A673 (cell line): ENCODE results near the gene PIK3CD. TPM values are rescaled to one million over a fixed set of nuclear protein-coding genes. Genes with fewer than 3 reads are reported as not detected.

Source experiments
- BruUV-seq: library from RNA; stranded (reverse); fragments of 400-500 nt; replicated peaks from 2 replicates; lab custom pipeline; 2021; lab: Mats Ljungman, UMichigan
- CTCF ChIA-PET: fragments of 300-600 bp; sonication (Branson Sonifier 250); formaldehyde crosslinking; loops from one replicate; lab custom pipeline; 2022; ENCODE audit warnings: antibody characterized with exemption; lab: Charles Lee
- POLR2A ChIA-PET: fragments of 300-600 bp; sonication (Branson Sonifier 250); formaldehyde crosslinking; loops from one replicate; lab custom pipeline; 2022; ENCODE audit warnings: antibody characterized with exemption; ENCODE audit not compliant: low non-redundant PET; lab: Charles Lee
- DNase-seq: peaks from one replicate; pipeline ENCODE4 v3.0.0-alpha.2; 2015; ENCODE audit warnings: low spot score
- H3K27ac ChIP-seq: fragments of 200-600 bp; sonication (generic); 2 replicates; pipeline ENCODE4 v1.5.1; 2016; ENCODE audit warnings: mixed run types, low read depth, mild to moderate bottlenecking, mixed read lengths, antibody characterized with exemption, low read length; ENCODE audit not compliant: poor library complexity, severe bottlenecking
- H3K27me3 ChIP-seq: fragments of 200-600 bp; sonication (generic); replicated peaks from 2 replicates; pipeline ENCODE4 v1.6.1; 2017; ENCODE audit warnings: mixed run types, low read depth, mild to moderate bottlenecking, mixed read lengths, antibody characterized with exemption, low read length; ENCODE audit not compliant: insufficient read depth, poor library complexity
- H3K36me3 ChIP-seq: fragments of 200-600 bp; sonication (generic); 2 replicates; pipeline ENCODE4 v1.6.1; 2016; ENCODE audit warnings: mixed run types, mild to moderate bottlenecking, mixed read lengths, antibody characterized with exemption, low read length; ENCODE audit not compliant: insufficient read depth, poor library complexity, severe bottlenecking
- H3K4me1 ChIP-seq: fragments of 200-600 bp; sonication (generic); 2 replicates; pipeline ENCODE4 v1.6.1; 2017; ENCODE audit warnings: mixed run types, mild to moderate bottlenecking, mixed read lengths, antibody characterized with exemption, low read length; ENCODE audit not compliant: insufficient read depth, poor library complexity, severe bottlenecking
- H3K4me3 ChIP-seq: fragments of 200-600 bp; sonication (generic); 2 replicates; pipeline ENCODE4 v1.5.1; 2016; ENCODE audit warnings: low read depth, mixed run types, mild to moderate bottlenecking, mixed read lengths, low read length; ENCODE audit not compliant: poor library complexity, severe bottlenecking
- H3K9me3 ChIP-seq: fragments of 200-600 bp; sonication (generic); 2 replicates; pipeline ENCODE4 v1.6.1; 2016; ENCODE audit warnings: mixed run types, low read depth, mild to moderate bottlenecking, mixed read lengths, antibody characterized with exemption, low read length; ENCODE audit not compliant: poor library complexity, severe bottlenecking
- EZH2 ChIP-seq: fragments of 200-600 bp; sonication (generic); IDR thresholded peaks from 2 replicates; pipeline ENCODE4 v1.6.1; 2017; ENCODE audit warnings: borderline replicate concordance, low read depth, mild to moderate bottlenecking, mixed read lengths, antibody characterized with exemption, low read length; ENCODE audit not compliant: poor library complexity, severe bottlenecking
- intact Hi-C: fragments of 100-400 bp; cut with micrococcal nuclease; formaldehyde crosslinking; loops from one replicate; pipeline ENCODE4 v1.10.0; 2022; ENCODE audit not compliant: unreplicated experiment
- total RNA-seq: library from RNA; stranded (reverse); gene quantifications from 2 replicates; pipeline ENCODE4 v1.2.3, GENCODE V29; 2021
- TF ChIP-seq, protein P1 (sequence below): fragments of 300-800, 200-600 bp; sonication (generic); conservative IDR thresholded peaks from 2 replicates; pipeline ENCODE4 v1.5.1; 2017; ENCODE audit warnings: low read depth, mild to moderate bottlenecking, antibody characterized with exemption, low read length, moderate library complexity, mixed read lengths

Gene PIK3CD
- total RNA-seq, 1 experiment from 2014 or later = 2.1 TPM

GRCh38 chr1:9684801-9685200 lies 33.3 kb downstream of the PIK3CD start:
- Histone ChIP-seq H3K9me3 (no peaks in the 10 kb centered on the region), H3K4me1 (peaks cover 10% of the 10 kb centered on the region), H3K36me3 (no peaks in the 10 kb centered on the region), H3K27ac (no peak overlapping the region), H3K4me3 (no peak overlapping the region), H3K27me3 (no peaks in the 10 kb centered on the region)
- ChIA-PET CTCF (no interaction called here), POLR2A (no interaction called here)
- intact Hi-C loops = no loop called here
- DNase-seq = no peak
- no peak for TF ChIP-seq EZH2
- TF ChIP-seq, protein P1, sequence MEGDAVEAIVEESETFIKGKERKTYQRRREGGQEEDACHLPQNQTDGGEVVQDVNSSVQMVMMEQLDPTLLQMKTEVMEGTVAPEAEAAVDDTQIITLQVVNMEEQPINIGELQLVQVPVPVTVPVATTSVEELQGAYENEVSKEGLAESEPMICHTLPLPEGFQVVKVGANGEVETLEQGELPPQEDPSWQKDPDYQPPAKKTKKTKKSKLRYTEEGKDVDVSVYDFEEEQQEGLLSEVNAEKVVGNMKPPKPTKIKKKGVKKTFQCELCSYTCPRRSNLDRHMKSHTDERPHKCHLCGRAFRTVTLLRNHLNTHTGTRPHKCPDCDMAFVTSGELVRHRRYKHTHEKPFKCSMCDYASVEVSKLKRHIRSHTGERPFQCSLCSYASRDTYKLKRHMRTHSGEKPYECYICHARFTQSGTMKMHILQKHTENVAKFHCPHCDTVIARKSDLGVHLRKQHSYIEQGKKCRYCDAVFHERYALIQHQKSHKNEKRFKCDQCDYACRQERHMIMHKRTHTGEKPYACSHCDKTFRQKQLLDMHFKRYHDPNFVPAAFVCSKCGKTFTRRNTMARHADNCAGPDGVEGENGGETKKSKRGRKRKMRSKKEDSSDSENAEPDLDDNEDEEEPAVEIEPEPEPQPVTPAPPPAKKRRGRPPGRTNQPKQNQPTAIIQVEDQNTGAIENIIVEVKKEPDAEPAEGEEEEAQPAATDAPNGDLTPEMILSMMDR = no peak
- BruUV-seq = no TSS peak

DNA sequence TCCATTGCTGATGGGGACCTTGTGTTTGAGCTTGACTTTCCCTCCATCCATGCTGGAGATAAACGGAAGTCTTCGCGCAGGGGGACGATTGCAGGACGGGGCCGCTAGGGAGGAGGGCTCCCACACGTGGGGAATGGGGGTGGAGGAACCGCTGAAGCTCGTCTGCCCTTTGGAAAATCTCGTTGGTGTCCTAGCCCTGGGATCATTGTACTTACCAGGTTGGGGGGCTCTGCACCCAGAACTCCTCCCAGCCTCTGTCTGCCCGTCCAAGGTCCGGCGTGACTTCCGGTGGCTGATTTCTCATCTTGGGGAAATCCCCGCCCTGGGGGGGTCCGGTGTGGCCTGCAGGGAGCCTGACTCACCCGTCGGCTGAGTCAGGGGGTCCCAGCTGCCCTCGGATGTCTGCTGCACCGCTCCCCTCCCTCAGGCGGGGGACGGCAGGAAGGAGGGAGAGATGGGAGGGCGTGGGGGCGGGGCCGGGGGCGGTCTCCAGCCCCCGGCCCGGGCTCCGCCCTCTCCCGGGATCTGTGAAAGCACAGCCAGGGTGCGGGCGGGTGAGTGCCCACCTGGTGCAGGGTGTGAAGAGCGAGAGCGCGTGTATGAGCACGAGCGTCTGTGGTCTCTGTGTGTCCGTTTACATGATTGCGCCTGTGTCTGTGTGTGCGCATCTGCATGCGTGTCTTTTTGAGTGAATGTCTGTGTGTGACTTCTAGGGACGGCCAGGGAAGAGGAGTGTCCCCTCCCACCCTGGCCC lies 35.8 kb downstream of the PIK3CD start:
- TF ChIP-seq EZH2 = no peak
- TF ChIP-seq, protein P1 = 0 out of 2 replicates have a peak, but pooled peaks have one; percentile 15
- POLR2A ChIA-PET = no interaction called here
- Histone ChIP-seq H3K27ac (no peak overlapping the region), H3K9me3 (no peaks in the 10 kb centered on the region), H3K4me1 (peaks cover 10% of the 10 kb centered on the region), H3K36me3 (no peaks in the 10 kb centered on the region), H3K27me3 (no peaks in the 10 kb centered on the region), H3K4me3 (peak overlapping the region; percentile 58)
- intact Hi-C loops = no loop called here
- no TSS peak for BruUV-seq
- CTCF ChIA-PET = interaction anchor here (0.6 kb wide), 1 partner anchor 124 kb away, joined by 6 read pairs; no protein-coding TSS in a partner anchor
- DNase-seq = peak; percentile 71

DNA sequence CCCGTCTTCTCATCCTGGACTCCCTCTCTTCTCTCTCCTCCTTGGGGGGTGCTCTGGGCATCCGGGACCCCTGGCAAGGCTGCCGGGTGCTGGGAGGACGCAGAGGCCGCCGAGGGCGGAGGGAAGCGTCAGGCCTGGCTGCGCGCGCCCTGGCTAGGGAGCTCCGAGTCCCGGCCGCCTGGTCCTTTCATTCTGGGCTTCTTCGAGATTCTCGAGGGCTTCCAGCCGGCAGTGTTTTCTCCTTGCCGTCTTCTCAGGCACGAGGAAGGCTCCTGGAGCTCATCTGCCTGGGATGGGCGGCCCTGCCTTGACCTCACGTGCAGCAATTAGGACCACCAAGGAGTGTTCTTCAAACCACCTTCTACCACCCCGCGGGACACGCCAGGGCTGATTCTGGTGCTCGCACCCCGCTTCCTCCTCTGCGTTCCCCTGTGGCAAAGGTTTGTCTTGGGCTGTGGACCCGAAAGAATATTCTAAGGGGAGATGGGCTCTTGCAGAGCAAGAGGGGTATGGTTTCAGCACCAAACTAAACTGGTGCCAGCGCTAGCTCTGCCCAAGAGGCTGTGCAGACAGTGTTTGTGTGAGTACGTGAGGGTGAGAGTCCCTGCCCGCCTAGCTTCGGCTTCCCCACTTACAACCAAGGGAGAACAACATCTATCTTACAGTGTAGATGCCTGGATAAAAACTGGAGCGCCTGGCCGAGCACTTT lies 36.5 kb downstream of the PIK3CD start:
- H3K4me1 ChIP-seq = peaks cover 10% of the 10 kb centered on the region
- no peak overlapping the region for H3K27ac ChIP-seq
- H3K4me3 ChIP-seq = peak overlapping the region; percentile 58
- POLR2A ChIA-PET = no interaction called here
- no peaks in the 10 kb centered on the region for H3K36me3 ChIP-seq
- intact Hi-C loops = no loop called here
- CTCF ChIA-PET = interaction anchor here (0.5 kb wide), 1 partner anchor 19 kb away, joined by 5 read pairs; no protein-coding TSS in a partner anchor
- TF ChIP-seq, protein P1 = no peak
- TF ChIP-seq EZH2 = no peak
- no TSS peak for BruUV-seq
- peak; percentile 36 for DNase-seq
- H3K27me3 ChIP-seq = no peaks in the 10 kb centered on the region
- H3K9me3 ChIP-seq = no peaks in the 10 kb centered on the region
